Neural cell (in vitro differentiated cells): ENCODE results near the gene AOAH. TPM values are rescaled to one million over a fixed set of nuclear protein-coding genes. Genes with fewer than 3 reads are reported as not detected.
A peak's percentile ranks its signal among the peaks of the same experiment; 100 is the strongest.

ENCODE experiments used
- H2AFZ ChIP-seq: fragments of 200-600, 300-800 bp; sonication (generic), shearing (Covaris generic); 2 replicates; pipeline ENCODE4 v1.6.0; 2014; ENCODE audit warnings: low read depth, mild to moderate bottlenecking, antibody characterized with exemption, low read length, moderate library complexity
- H3F3A ChIP-seq: fragments of 200-600 bp; shearing (Covaris generic); 2 replicates; pipeline ENCODE4 v1.6.1; 2016; ENCODE audit warnings: mild to moderate bottlenecking, moderate library complexity, mixed read lengths, antibody characterized with exemption, low read length; ENCODE audit not compliant: insufficient read depth, poor library complexity, severe bottlenecking
- H3K27ac ChIP-seq: fragments of 200-600, 300-800 bp; sonication (generic), shearing (Covaris generic); 2 replicates; pipeline ENCODE4 v1.5.1; 2014; ENCODE audit warnings: mild to moderate bottlenecking, low read length, moderate library complexity
- H3K27me3 ChIP-seq: fragments of 300-800, 200-600 bp; sonication (generic), shearing (Covaris generic); 2 replicates; pipeline ENCODE4 v1.6.0; 2014; ENCODE audit warnings: mild to moderate bottlenecking, low read depth, low read length, moderate library complexity; ENCODE audit not compliant: insufficient read depth
- H3K36me3 ChIP-seq: fragments of 300-800, 200-600 bp; sonication (generic), shearing (Covaris generic); 2 replicates; pipeline ENCODE4 v1.5.1; 2014; ENCODE audit warnings: mild to moderate bottlenecking, antibody characterized with exemption, low read length, moderate library complexity; ENCODE audit not compliant: insufficient read depth
- H3K4me2 ChIP-seq: fragments of 300-800, 200-600 bp; sonication (generic), shearing (Covaris generic); 2 replicates; pipeline ENCODE4 v1.6.0; 2014; ENCODE audit warnings: mild to moderate bottlenecking, low read length
- H3K4me3 ChIP-seq: fragments of 300-800, 200-600 bp; sonication (generic), shearing (Covaris generic); 2 replicates; pipeline ENCODE4 v1.5.1; 2014; ENCODE audit warnings: mild to moderate bottlenecking, low read length, moderate library complexity
- H3K79me2 ChIP-seq: fragments of 200-600 bp; shearing (Covaris generic); replicated peaks from 2 replicates; pipeline ENCODE4 v1.6.0; 2014; ENCODE audit warnings: mild to moderate bottlenecking, low read length, moderate library complexity; ENCODE audit not compliant: insufficient read depth
- H3K9ac ChIP-seq: fragments of 300-800, 200-600 bp; sonication (generic), shearing (Covaris generic); 2 replicates; pipeline ENCODE4 v1.6.1; 2016; ENCODE audit warnings: mild to moderate bottlenecking, low read length, mixed read lengths
- H3K9me2 ChIP-seq: fragments of 200-600 bp; shearing (Covaris generic); 2 replicates; pipeline ENCODE4 v1.6.1; 2016; ENCODE audit warnings: mild to moderate bottlenecking, low read length, mixed read lengths; ENCODE audit not compliant: insufficient read depth
- H3K9me3 ChIP-seq: fragments of 200-600, 300-800 bp; sonication (generic), shearing (Covaris generic); 2 replicates; pipeline ENCODE4 v1.6.1; 2016; ENCODE audit warnings: mild to moderate bottlenecking, mixed run types, low read length, moderate library complexity, mixed read lengths
- H4K20me1 ChIP-seq: fragments of 200-600 bp; shearing (Covaris generic); 2 replicates; pipeline ENCODE4 v1.6.1; 2016; ENCODE audit warnings: mild to moderate bottlenecking, mixed run types; ENCODE audit not compliant: insufficient read depth
- EP300 ChIP-seq: fragments of 450-650 bp; conservative IDR thresholded peaks from 2 replicates; pipeline ENCODE4 v1.6.1; 2014; ENCODE audit warnings: antibody characterized with exemption, mild to moderate bottlenecking, moderate library complexity; ENCODE audit not compliant: poor library complexity, severe bottlenecking
- EZH2 ChIP-seq: fragments of 200-600, 300-800 bp; shearing (Covaris generic), sonication (generic); IDR thresholded peaks from 2 replicates; pipeline ENCODE4 v1.6.1; 2014; ENCODE audit warnings: antibody characterized with exemption, low read length, borderline replicate concordance, mild to moderate bottlenecking; ENCODE audit not compliant: insufficient read depth, poor library complexity, severe bottlenecking
- MXI1 ChIP-seq: fragments of 450-650 bp; conservative IDR thresholded peaks from 2 replicates; pipeline ENCODE4 v1.6.1; 2014; ENCODE audit warnings: antibody characterized with exemption, mild to moderate bottlenecking; ENCODE audit not compliant: poor library complexity, severe bottlenecking
- POLR2AphosphoS5 ChIP-seq: IDR thresholded peaks from 2 replicates; pipeline ENCODE4 v1.6.1; 2012
- RAD21 ChIP-seq: fragments of 450-650 bp; conservative IDR thresholded peaks from 2 replicates; pipeline ENCODE4 v1.6.1; 2014; ENCODE audit warnings: antibody characterized with exemption, mild to moderate bottlenecking, moderate library complexity
- SMC3 ChIP-seq: fragments of 450-650 bp; conservative IDR thresholded peaks from 2 replicates; pipeline ENCODE4 v1.6.1; 2014; ENCODE audit warnings: antibody characterized with exemption, mild to moderate bottlenecking, moderate library complexity; ENCODE audit not compliant: poor library complexity
- TAF1 ChIP-seq: IDR thresholded peaks from 2 replicates; pipeline ENCODE4 v1.6.1; 2012; ENCODE audit warnings: low read depth
- polyA plus RNA-seq: library from polyadenylated mRNA; depleted of rRNA; stranded (reverse); fragments of >200 nt; gene quantifications from 2 replicates; pipeline ENCODE4 v1.2.3, GENCODE V29; 2014
- TF ChIP-seq, protein P1 (sequence below): fragments of 450-650 bp; IDR thresholded peaks from 2 replicates; pipeline ENCODE4 v1.5.1; 2014; ENCODE audit warnings: antibody characterized with exemption, mild to moderate bottlenecking, moderate library complexity; ENCODE audit not compliant: poor library complexity, severe bottlenecking
- TF ChIP-seq, protein P2 (sequence below): IDR thresholded peaks from 2 replicates; pipeline ENCODE4 v1.6.1; 2012; ENCODE audit warnings: borderline replicate concordance

AOAH gene
- polyA plus RNA-seq, 1 donor from 2014 or later, result 4.3 TPM

DNA sequence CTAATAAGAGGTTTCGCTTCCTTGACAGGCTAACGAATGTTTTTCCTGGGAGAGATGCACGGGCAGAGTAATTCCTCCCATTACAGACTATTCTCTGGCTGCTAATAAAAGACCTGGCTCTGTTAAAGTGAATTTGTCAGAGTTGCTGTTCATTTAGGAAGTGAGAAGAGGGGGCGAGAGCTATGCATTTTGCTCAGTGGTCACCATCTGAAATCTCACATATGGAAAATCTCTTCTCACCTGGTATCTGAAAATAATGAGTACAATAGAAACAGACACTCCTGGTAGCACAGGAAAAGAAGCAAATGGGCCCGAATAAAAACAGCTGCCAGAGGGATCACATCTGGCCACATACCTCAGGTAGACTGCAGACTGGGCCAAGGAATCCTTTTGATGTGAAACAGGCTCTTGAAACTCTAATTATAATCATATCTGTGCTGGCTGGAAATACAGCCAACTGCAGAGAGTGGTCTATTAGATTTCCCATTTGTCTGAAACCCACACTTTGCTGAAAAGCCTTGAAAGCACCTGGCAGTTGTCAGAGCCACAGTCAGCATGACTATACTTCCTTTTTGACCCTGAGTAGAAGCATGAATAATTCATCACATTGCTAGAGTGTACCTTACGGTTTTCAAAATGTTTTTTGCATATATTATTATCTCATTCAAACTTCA, 33.6 kb downstream of the AOAH start:
- H3K36me3 ChIP-seq, result no peaks in the 10 kb centered on the region
- no peak overlapping the region for H3K4me3 ChIP-seq
- no peaks in the 10 kb centered on the region for H4K20me1 ChIP-seq
- no peak overlapping the region for H3K4me2 ChIP-seq
- H2AFZ ChIP-seq, result no peak overlapping the region
- no peaks in the 10 kb centered on the region for H3F3A ChIP-seq
- no peak overlapping the region for H3K9ac ChIP-seq
- TF ChIP-seq EP300 (no peak), POLR2AphosphoS5 (peak; percentile 77)
- H3K27ac ChIP-seq, result no peak overlapping the region
- no peaks in the 10 kb centered on the region for H3K79me2 ChIP-seq
- H3K9me2 ChIP-seq, result no peaks in the 10 kb centered on the region
- H3K27me3 ChIP-seq, result no peaks in the 10 kb centered on the region
- no peaks in the 10 kb centered on the region for H3K9me3 ChIP-seq

DNA sequence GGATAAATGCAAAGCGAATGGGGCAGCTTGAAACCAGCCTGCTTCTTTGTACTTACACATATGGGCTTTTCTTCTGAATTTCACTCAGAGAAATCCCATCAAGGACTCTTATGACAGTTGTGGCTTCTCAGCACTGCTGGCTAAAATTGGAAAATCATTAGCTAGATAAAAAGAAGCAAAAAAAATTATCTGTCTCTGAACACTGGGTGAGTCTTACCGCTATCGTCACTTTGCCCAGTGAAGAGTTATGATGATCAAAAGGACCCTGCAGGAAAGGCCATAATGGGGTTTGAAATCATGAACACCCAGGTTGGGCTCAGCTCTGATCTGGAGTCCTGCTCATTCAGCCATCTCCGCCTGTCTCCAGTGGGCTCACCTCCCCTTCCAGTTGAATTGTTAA, 34.3 kb downstream of the AOAH start:
- no peaks in the 10 kb centered on the region for H3K36me3 ChIP-seq
- no peak for TF ChIP-seq POLR2AphosphoS5
- TF ChIP-seq, protein P1, sequence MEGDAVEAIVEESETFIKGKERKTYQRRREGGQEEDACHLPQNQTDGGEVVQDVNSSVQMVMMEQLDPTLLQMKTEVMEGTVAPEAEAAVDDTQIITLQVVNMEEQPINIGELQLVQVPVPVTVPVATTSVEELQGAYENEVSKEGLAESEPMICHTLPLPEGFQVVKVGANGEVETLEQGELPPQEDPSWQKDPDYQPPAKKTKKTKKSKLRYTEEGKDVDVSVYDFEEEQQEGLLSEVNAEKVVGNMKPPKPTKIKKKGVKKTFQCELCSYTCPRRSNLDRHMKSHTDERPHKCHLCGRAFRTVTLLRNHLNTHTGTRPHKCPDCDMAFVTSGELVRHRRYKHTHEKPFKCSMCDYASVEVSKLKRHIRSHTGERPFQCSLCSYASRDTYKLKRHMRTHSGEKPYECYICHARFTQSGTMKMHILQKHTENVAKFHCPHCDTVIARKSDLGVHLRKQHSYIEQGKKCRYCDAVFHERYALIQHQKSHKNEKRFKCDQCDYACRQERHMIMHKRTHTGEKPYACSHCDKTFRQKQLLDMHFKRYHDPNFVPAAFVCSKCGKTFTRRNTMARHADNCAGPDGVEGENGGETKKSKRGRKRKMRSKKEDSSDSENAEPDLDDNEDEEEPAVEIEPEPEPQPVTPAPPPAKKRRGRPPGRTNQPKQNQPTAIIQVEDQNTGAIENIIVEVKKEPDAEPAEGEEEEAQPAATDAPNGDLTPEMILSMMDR, result no peak
- TF ChIP-seq RAD21, result no peak
- no peak for TF ChIP-seq SMC3
- TF ChIP-seq TAF1, result no peak
- no peak for TF ChIP-seq EZH2
- H4K20me1 ChIP-seq, result no peaks in the 10 kb centered on the region
- no peak overlapping the region for H3K4me3 ChIP-seq
- H3K27ac ChIP-seq, result no peak overlapping the region
- no peak overlapping the region for H2AFZ ChIP-seq
- H3K9me2 ChIP-seq, result no peaks in the 10 kb centered on the region
- H3K4me2 ChIP-seq, result no peak overlapping the region
- H3K79me2 ChIP-seq, result no peaks in the 10 kb centered on the region
- H3K9me3 ChIP-seq, result no peaks in the 10 kb centered on the region
- H3F3A ChIP-seq, result no peaks in the 10 kb centered on the region
- H3K9ac ChIP-seq, result no peak overlapping the region
- H3K27me3 ChIP-seq, result no peaks in the 10 kb centered on the region

DNA sequence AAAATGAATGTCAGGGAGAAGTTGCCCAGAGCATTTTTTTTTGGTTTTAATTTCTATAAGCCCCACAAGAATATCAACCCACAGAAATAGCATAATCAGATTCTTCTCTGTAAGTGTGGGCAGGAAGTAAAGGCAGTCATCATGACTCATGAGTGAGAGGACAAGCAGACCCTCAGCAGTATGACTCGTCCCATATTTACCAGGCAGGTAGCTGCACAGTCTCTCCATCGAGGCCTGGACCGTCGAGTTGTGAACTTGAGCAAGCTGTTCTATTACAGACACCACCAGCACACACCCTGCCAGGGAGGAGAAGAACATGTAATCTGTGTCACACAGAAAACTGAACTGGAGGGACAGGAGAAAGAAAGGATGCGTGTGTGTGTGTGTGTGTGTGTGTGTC, 37.8 kb downstream of the AOAH start:
- Histone ChIP-seq H4K20me1 (no peaks in the 10 kb centered on the region), H3K9me2 (no peaks in the 10 kb centered on the region), H3K36me3 (no peaks in the 10 kb centered on the region), H3K4me3 (no peak overlapping the region), H3K9ac (no peak overlapping the region), H2AFZ (no peak overlapping the region), H3K79me2 (no peaks in the 10 kb centered on the region), H3K27me3 (no peaks in the 10 kb centered on the region), H3K9me3 (no peaks in the 10 kb centered on the region), H3K27ac (no peak overlapping the region), H3K4me2 (no peak overlapping the region), H3F3A (no peaks in the 10 kb centered on the region)
- no peak for TF ChIP-seq POLR2AphosphoS5
- TF ChIP-seq, protein P2, sequence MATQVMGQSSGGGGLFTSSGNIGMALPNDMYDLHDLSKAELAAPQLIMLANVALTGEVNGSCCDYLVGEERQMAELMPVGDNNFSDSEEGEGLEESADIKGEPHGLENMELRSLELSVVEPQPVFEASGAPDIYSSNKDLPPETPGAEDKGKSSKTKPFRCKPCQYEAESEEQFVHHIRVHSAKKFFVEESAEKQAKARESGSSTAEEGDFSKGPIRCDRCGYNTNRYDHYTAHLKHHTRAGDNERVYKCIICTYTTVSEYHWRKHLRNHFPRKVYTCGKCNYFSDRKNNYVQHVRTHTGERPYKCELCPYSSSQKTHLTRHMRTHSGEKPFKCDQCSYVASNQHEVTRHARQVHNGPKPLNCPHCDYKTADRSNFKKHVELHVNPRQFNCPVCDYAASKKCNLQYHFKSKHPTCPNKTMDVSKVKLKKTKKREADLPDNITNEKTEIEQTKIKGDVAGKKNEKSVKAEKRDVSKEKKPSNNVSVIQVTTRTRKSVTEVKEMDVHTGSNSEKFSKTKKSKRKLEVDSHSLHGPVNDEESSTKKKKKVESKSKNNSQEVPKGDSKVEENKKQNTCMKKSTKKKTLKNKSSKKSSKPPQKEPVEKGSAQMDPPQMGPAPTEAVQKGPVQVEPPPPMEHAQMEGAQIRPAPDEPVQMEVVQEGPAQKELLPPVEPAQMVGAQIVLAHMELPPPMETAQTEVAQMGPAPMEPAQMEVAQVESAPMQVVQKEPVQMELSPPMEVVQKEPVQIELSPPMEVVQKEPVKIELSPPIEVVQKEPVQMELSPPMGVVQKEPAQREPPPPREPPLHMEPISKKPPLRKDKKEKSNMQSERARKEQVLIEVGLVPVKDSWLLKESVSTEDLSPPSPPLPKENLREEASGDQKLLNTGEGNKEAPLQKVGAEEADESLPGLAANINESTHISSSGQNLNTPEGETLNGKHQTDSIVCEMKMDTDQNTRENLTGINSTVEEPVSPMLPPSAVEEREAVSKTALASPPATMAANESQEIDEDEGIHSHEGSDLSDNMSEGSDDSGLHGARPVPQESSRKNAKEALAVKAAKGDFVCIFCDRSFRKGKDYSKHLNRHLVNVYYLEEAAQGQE, result no peak
- TF ChIP-seq RAD21, result no peak
- no peak for TF ChIP-seq EP300
- TF ChIP-seq TAF1, result no peak
- TF ChIP-seq MXI1, result no peak
- TF ChIP-seq SMC3, result no peak
- TF ChIP-seq, protein P1, result no peak
- no peak for TF ChIP-seq EZH2
